ENCODE data around the gene ANO3. TPM values are rescaled to one million over a fixed set of nuclear protein-coding genes. Genes with fewer than 3 reads are reported as not detected.

The ANO3 gene
- total RNA-seq, 1 donor from 2014 or later: not detected

GRCh38 chr11:26649884-26650283 lies 318.0 kb downstream of the ANO3 start:
- Histone ChIP-seq H3K4me3 (no peak overlapping the region), H3K4me1 (no peaks in the 10 kb centered on the region), H3K27ac (no peak overlapping the region), H3K27me3 (no peaks in the 10 kb centered on the region), H3K36me3 (no peaks in the 10 kb centered on the region), H3K9me3 (no peaks in the 10 kb centered on the region)
- intact Hi-C loops (cut with DNase I): no loop called here
- TF ChIP-seq CTCF (IDR thresholded peaks at IDR 0.05): peak; percentile 24 to 31 (median 29)
- TF ChIP-seq POLR2A (IDR thresholded peaks at IDR 0.05): no peak
- no peak for DNase-seq (ENCODE audit: extremely low spot score in 2 of 2)

- Histone ChIP-seq H3K36me3 (no peaks in the 10 kb centered on the region), H3K9me3 (no peaks in the 10 kb centered on the region), H3K4me1 (no peaks in the 10 kb centered on the region), H3K27ac (no peak overlapping the region), H3K27me3 (no peaks in the 10 kb centered on the region), H3K4me3 (no peak overlapping the region)
- no peak for TF ChIP-seq POLR2AphosphoS5 (IDR thresholded peaks at IDR 0.05; ENCODE audit: insufficient read depth in 1 of 2, low read depth in 1 of 2)
- TF ChIP-seq CTCF (IDR thresholded peaks at IDR 0.05): no peak
- no peak for TF ChIP-seq POLR2A (IDR thresholded peaks at IDR 0.05)
- DNase-seq (ENCODE audit: extremely low spot score in 2 of 2): no peak
- intact Hi-C loops (cut with DNase I): no loop called here
Measured at GRCh38 chr11:26651916-26652315, 320.0 kb downstream of the ANO3 start.

GRCh38 chr11:26655287-26655686 lies 323.4 kb downstream of the ANO3 start:
- Histone ChIP-seq H3K36me3 (no peaks in the 10 kb centered on the region), H3K27me3 (no peaks in the 10 kb centered on the region), H3K9me3 (no peaks in the 10 kb centered on the region), H3K4me3 (no peak overlapping the region), H3K4me1 (no peaks in the 10 kb centered on the region), H3K27ac (no peak overlapping the region)
- intact Hi-C loops (cut with DNase I): no loop called here
- TF ChIP-seq POLR2AphosphoS5 (IDR thresholded peaks at IDR 0.05; ENCODE audit: insufficient read depth in 1 of 2, low read depth in 1 of 2): no peak
- TF ChIP-seq POLR2A (IDR thresholded peaks at IDR 0.05): no peak
- TF ChIP-seq CTCF (IDR thresholded peaks at IDR 0.05): no peak
- no peak for DNase-seq (ENCODE audit: extremely low spot score in 2 of 2)

- Histone ChIP-seq H3K27ac (no peak overlapping the region), H3K4me3 (no peak overlapping the region), H3K9me3 (no peaks in the 10 kb centered on the region), H3K4me1 (no peaks in the 10 kb centered on the region), H3K27me3 (no peaks in the 10 kb centered on the region), H3K36me3 (no peaks in the 10 kb centered on the region)
- intact Hi-C loops (cut with DNase I): no loop called here
- no peak for DNase-seq (ENCODE audit: extremely low spot score in 2 of 2)
- no peak for TF ChIP-seq POLR2AphosphoS5 (IDR thresholded peaks at IDR 0.05; ENCODE audit: insufficient read depth in 1 of 2, low read depth in 1 of 2)
- no peak for TF ChIP-seq CTCF (IDR thresholded peaks at IDR 0.05)
- no peak for TF ChIP-seq POLR2A (IDR thresholded peaks at IDR 0.05)
Measured at GRCh38 chr11:26662916-26663315, 331.0 kb downstream of the ANO3 start.

- DNase-seq (ENCODE audit: extremely low spot score in 2 of 2): no peak
- Histone ChIP-seq H3K4me1 (no peaks in the 10 kb centered on the region), H3K9me3 (no peaks in the 10 kb centered on the region), H3K36me3 (no peaks in the 10 kb centered on the region), H3K27me3 (no peaks in the 10 kb centered on the region), H3K4me3 (no peak overlapping the region), H3K27ac (no peak overlapping the region)
- TF ChIP-seq CTCF (IDR thresholded peaks at IDR 0.05) (no peak), POLR2AphosphoS5 (IDR thresholded peaks at IDR 0.05; ENCODE audit: insufficient read depth in 1 of 2, low read depth in 1 of 2) (no peak), POLR2A (IDR thresholded peaks at IDR 0.05) (no peak)
- intact Hi-C loops (cut with DNase I): no loop called here
Measured at GRCh38 chr11:26665036-26665435, 333.1 kb downstream of the ANO3 start.

Data from vagina (tissue), 2 donors.